SK-N-SH treated with all-trans-retinoic acid at 6 μM for 48 hours (cell line): ENCODE data around the gene RERE.

Experiments
- ATAC-seq: fragments of 200-7000 bp; cut with Tn5 transposase; 3 replicates; pipeline ENCODE4 v1.9.1; 2020; ENCODE audit warnings: mild to moderate bottlenecking, moderate library complexity
- ARNTL ChIP-seq: fragments of 450-650 bp; formaldehyde crosslinking; IDR thresholded peaks from 2 replicates; pipeline ENCODE4 v1.5.0; 2020; ENCODE audit warnings: low read depth, mild to moderate bottlenecking, moderate library complexity, borderline replicate concordance
- BACH2 ChIP-seq: fragments of 250-450 bp; sonication (Bioruptor Pico); IDR thresholded peaks from 2 replicates; pipeline ENCODE4 v1.9.0; 2021; ENCODE audit warnings: mild to moderate bottlenecking, borderline replicate concordance
- CREB5 ChIP-seq: fragments of 250-450 bp; sonication (Bioruptor Pico); IDR thresholded peaks from 2 replicates; pipeline ENCODE4 v1.5.1; 2020; ENCODE audit warnings: low read depth, mild to moderate bottlenecking, moderate library complexity
- CSDC2 ChIP-seq: fragments of 250-450 bp; sonication (Bioruptor Pico); IDR thresholded peaks from 2 replicates; pipeline ENCODE4 v1.5.0; 2020; ENCODE audit warnings: mild to moderate bottlenecking, moderate library complexity
- CSRNP3 ChIP-seq: fragments of 250-450 bp; sonication (Bioruptor Pico); IDR thresholded peaks from 2 replicates; pipeline ENCODE4 v1.5.1; 2021; ENCODE audit warnings: mild to moderate bottlenecking, moderate library complexity
- ISL1 ChIP-seq: fragments of 250-450 bp; sonication (Bioruptor Pico); IDR thresholded peaks from 2 replicates; pipeline ENCODE4 v2.1.2; 2022; ENCODE audit warnings: mild to moderate bottlenecking, moderate library complexity
- PATZ1 ChIP-seq: fragments of 250-450 bp; sonication (Bioruptor Pico); IDR thresholded peaks from 2 replicates; pipeline ENCODE4 v1.8.0; 2020; ENCODE audit warnings: mild to moderate bottlenecking, moderate library complexity, borderline replicate concordance
- PPARA ChIP-seq: fragments of 250-450 bp; sonication (Bioruptor Pico); IDR thresholded peaks from 2 replicates; pipeline ENCODE4 v1.5.0; 2020; ENCODE audit warnings: mild to moderate bottlenecking, borderline replicate concordance
- RARB ChIP-seq: fragments of 250-450 bp; sonication (Bioruptor Pico); IDR thresholded peaks from 2 replicates; pipeline ENCODE4 v1.8.0; 2021; ENCODE audit warnings: mild to moderate bottlenecking, moderate library complexity
- TCF4 ChIP-seq: fragments of 250-450 bp; sonication (Bioruptor Pico); IDR thresholded peaks from 2 replicates; pipeline ENCODE4 v1.8.0; 2021; ENCODE audit warnings: mild to moderate bottlenecking, moderate library complexity, borderline replicate concordance
- ZC3H10 ChIP-seq: fragments of 250-450 bp; sonication (Bioruptor Pico); IDR thresholded peaks from 2 replicates; pipeline ENCODE4 v1.5.1; 2021; ENCODE audit warnings: mild to moderate bottlenecking, moderate library complexity
- ZFP3 ChIP-seq: fragments of 250-450 bp; sonication (Bioruptor Pico); IDR thresholded peaks from 2 replicates; pipeline ENCODE4 v1.5.0; 2020; ENCODE audit warnings: mild to moderate bottlenecking, moderate library complexity
- ZFP30 ChIP-seq: fragments of 450-650 bp; formaldehyde crosslinking; IDR thresholded peaks from 2 replicates; pipeline ENCODE4 v1.5.0; 2022; ENCODE audit warnings: mild to moderate bottlenecking, moderate library complexity
- ZNF565 ChIP-seq: fragments of 450-650 bp; formaldehyde crosslinking; conservative IDR thresholded peaks from 2 replicates; pipeline ENCODE4 v1.5.0; 2020; ENCODE audit warnings: low read depth, mild to moderate bottlenecking, moderate library complexity
- ZNF70 ChIP-seq: fragments of 450-650 bp; formaldehyde crosslinking; IDR thresholded peaks from 2 replicates; pipeline ENCODE4 v1.5.0; 2020; ENCODE audit warnings: mild to moderate bottlenecking, moderate library complexity
- TF ChIP-seq, protein P1 (sequence below): fragments of 250-450 bp; sonication (Bioruptor Pico); IDR thresholded peaks from 2 replicates; pipeline ENCODE4 v1.8.0; 2021; ENCODE audit warnings: low read depth, mild to moderate bottlenecking, moderate library complexity, borderline replicate concordance
- TF ChIP-seq, protein P2 (sequence below): fragments of 250-450 bp; sonication (Bioruptor Pico); IDR thresholded peaks from 2 replicates; pipeline ENCODE4 v1.5.0; 2020; ENCODE audit warnings: mild to moderate bottlenecking, moderate library complexity

Gene RERE

GRCh38 chr1:8373581-8374241, 443.7 kb downstream of the RERE start:
- ATAC-seq = peak; percentile 69
- TF ChIP-seq CREB5 (CRISPR knock-in tag) = no peak
- TF ChIP-seq RARB (CRISPR knock-in tag) = no peak
- TF ChIP-seq ZNF565 = no peak
- no peak for TF ChIP-seq PATZ1 (CRISPR knock-in tag)
- TF ChIP-seq BACH2 = no peak
- no peak for TF ChIP-seq ZC3H10
- no peak for TF ChIP-seq PPARA (CRISPR knock-in tag)
- no peak for TF ChIP-seq ZFP3
- TF ChIP-seq, protein P1, sequence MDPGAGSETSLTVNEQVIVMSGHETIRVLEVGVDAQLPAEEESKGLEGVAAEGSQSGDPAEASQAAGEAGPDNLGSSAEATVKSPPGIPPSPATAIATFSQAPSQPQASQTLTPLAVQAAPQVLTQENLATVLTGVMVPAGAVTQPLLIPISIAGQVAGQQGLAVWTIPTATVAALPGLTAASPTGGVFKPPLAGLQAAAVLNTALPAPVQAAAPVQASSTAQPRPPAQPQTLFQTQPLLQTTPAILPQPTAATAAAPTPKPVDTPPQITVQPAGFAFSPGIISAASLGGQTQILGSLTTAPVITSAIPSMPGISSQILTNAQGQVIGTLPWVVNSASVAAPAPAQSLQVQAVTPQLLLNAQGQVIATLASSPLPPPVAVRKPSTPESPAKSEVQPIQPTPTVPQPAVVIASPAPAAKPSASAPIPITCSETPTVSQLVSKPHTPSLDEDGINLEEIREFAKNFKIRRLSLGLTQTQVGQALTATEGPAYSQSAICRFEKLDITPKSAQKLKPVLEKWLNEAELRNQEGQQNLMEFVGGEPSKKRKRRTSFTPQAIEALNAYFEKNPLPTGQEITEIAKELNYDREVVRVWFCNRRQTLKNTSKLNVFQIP = no peak
- TF ChIP-seq, protein P2, sequence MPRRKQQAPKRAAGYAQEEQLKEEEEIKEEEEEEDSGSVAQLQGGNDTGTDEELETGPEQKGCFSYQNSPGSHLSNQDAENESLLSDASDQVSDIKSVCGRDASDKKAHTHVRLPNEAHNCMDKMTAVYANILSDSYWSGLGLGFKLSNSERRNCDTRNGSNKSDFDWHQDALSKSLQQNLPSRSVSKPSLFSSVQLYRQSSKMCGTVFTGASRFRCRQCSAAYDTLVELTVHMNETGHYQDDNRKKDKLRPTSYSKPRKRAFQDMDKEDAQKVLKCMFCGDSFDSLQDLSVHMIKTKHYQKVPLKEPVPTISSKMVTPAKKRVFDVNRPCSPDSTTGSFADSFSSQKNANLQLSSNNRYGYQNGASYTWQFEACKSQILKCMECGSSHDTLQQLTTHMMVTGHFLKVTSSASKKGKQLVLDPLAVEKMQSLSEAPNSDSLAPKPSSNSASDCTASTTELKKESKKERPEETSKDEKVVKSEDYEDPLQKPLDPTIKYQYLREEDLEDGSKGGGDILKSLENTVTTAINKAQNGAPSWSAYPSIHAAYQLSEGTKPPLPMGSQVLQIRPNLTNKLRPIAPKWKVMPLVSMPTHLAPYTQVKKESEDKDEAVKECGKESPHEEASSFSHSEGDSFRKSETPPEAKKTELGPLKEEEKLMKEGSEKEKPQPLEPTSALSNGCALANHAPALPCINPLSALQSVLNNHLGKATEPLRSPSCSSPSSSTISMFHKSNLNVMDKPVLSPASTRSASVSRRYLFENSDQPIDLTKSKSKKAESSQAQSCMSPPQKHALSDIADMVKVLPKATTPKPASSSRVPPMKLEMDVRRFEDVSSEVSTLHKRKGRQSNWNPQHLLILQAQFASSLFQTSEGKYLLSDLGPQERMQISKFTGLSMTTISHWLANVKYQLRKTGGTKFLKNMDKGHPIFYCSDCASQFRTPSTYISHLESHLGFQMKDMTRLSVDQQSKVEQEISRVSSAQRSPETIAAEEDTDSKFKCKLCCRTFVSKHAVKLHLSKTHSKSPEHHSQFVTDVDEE (CRISPR knock-in tag) = no peak

GRCh38 chr1:8373125-8373524, 444.3 kb downstream of the RERE start:
- ATAC-seq = no peak

GRCh38 chr1:8371372-8371991, 446.0 kb downstream of the RERE start:
- ATAC-seq = peak; percentile 9; the same call in 1 of the 3 replicates
- TF ChIP-seq CSRNP3 (CRISPR knock-in tag) (no peak), TCF4 (no peak), ZNF565 (no peak), BACH2 (no peak), ZNF70 (CRISPR knock-in tag) (no peak), CSDC2 (CRISPR knock-in tag) (no peak), CREB5 (CRISPR knock-in tag) (no peak), PATZ1 (CRISPR knock-in tag) (no peak), PPARA (CRISPR knock-in tag) (no peak), RARB (CRISPR knock-in tag) (no peak), ARNTL (CRISPR knock-in tag) (no peak), ZC3H10 (no peak), ISL1 (CRISPR knock-in tag) (no peak), ZFP30 (no peak)
- TF ChIP-seq, all 23 proteins: peak for 0

More at GRCh38 chr1:8373125-8373524, 444.3 kb downstream of the RERE start:
- no peak for TF ChIP-seq ZNF70 (CRISPR knock-in tag)
